A549 (cell line): ENCODE data around the gene C1orf87.

Source experiments
- CHD4 ChIP-seq: fragments of 200-600 bp; sonication (generic); IDR thresholded peaks from 2 replicates; pipeline ENCODE4 v1.6.1; 2016; ENCODE audit warnings: antibody characterized with exemption, mild to moderate bottlenecking, borderline replicate concordance
- EP300 ChIP-seq, 2 experiments: fragments of >200 bp; sonication (Bioruptor Twin); formaldehyde crosslinking; IDR thresholded peaks; 2 replicates in 1 of 2; 3 replicates in 1 of 2; pipeline ENCODE4 v1.6.1; 2016 to 2017
- ESRRA ChIP-seq: fragments of 150-350 bp; IDR thresholded peaks from 2 replicates; pipeline ENCODE4 v1.6.1; 2014; ENCODE audit warnings: mild to moderate bottlenecking, low read length, borderline replicate concordance
- JUN ChIP-seq, 2 experiments: fragments of >200 bp; sonication (Bioruptor Twin); formaldehyde crosslinking; IDR thresholded peaks; 2 replicates in 1 of 2; 3 replicates in 1 of 2; pipeline ENCODE4 v1.6.1; 2016 to 2017
- KDM1A ChIP-seq: fragments of 200-600 bp; sonication (generic); IDR thresholded peaks from 2 replicates; pipeline ENCODE4 v1.6.1; 2016; ENCODE audit warnings: low read depth, mild to moderate bottlenecking
- KDM5A ChIP-seq: fragments of 200-600 bp; sonication (generic); IDR thresholded peaks from 2 replicates; pipeline ENCODE4 v1.6.1; 2016; ENCODE audit warnings: antibody characterized with exemption, mild to moderate bottlenecking
- NFE2L2 ChIP-seq: fragments of 150-350 bp; conservative IDR thresholded peaks from 2 replicates; pipeline ENCODE4 v1.6.1; 2014; ENCODE audit warnings: low read length
- POLR2A ChIP-seq: IDR thresholded peaks from 2 replicates; pipeline ENCODE4 v1.6.1; 2012; ENCODE audit warnings: mild to moderate bottlenecking, low read length
- POLR2AphosphoS2 ChIP-seq: conservative IDR thresholded peaks from 2 replicates; pipeline ENCODE4 v1.6.1; 2012; ENCODE audit warnings: low read length, improper control_type of control experiment, inconsistent platforms
- RFX5 ChIP-seq: fragments of 450-650 bp; IDR thresholded peaks from 2 replicates; pipeline ENCODE4 v1.7.1; 2014; ENCODE audit warnings: antibody characterized with exemption, mild to moderate bottlenecking, moderate library complexity
- ZNF302 ChIP-seq: fragments of 250-450 bp; sonication (Bioruptor Pico); IDR thresholded peaks from 2 replicates; pipeline ENCODE4 v1.9.0; 2021; ENCODE audit warnings: inconsistent platforms, mild to moderate bottlenecking, moderate library complexity
- TF ChIP-seq, protein P1 (sequence below): fragments of >200 bp; sonication (Bioruptor Twin); formaldehyde crosslinking; IDR thresholded peaks from 3 replicates; pipeline ENCODE4 v1.5.1; 2016
- TF ChIP-seq, protein P2 (sequence below): fragments of 200-600 bp; sonication (generic); IDR thresholded peaks from 2 replicates; pipeline ENCODE4 v1.6.1; 2016; ENCODE audit warnings: antibody characterized with exemption, mild to moderate bottlenecking, moderate library complexity
- TF ChIP-seq, protein P3 (sequence below): fragments of 250-450 bp; sonication (Bioruptor Pico); IDR thresholded peaks from 2 replicates; pipeline ENCODE4 v1.5.0; 2021; ENCODE audit warnings: mild to moderate bottlenecking, moderate library complexity, borderline replicate concordance

DNA sequence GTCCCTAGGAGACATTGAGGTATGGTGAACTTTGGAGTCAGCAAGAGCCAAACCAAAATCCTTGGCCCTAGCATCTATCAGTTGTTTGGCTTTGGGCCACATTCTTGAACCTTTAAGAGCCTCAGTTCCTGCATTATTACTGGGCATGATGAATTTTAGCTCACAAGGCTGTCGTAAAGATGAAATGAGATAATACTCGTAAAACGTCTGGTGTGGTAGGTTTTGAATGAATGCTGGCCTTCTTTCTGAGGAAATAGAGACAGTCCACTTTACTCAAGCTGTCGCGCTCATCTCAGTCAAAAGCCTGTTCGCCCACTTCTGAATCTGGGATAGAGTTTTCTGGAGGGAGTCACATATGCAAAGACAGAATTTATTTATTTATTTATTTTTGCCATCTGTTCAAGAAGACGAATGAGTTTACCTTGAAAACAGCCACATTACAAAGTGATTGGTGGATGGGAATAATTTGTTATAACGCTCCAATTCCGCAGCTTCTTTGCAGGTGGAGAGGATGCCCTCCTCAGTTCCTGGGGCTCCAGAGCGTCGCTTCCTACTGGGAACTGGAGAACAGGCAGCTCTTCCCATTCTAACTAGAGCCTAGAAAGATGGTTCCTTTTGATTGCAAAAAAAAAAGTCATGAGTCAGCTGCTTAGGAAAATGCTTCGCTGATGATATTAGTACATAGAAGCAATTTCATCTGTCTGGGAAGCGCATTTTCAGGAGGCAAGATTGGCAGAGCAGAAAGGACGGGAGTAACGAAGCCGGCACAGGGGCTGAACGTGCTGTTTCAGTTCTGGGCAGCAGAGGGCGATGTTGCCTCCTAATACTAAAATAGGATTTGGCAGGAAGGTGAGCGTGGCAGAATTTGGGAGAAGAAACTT lies 97.1 kb downstream of the C1orf87 start:
- TF ChIP-seq, protein P1, sequence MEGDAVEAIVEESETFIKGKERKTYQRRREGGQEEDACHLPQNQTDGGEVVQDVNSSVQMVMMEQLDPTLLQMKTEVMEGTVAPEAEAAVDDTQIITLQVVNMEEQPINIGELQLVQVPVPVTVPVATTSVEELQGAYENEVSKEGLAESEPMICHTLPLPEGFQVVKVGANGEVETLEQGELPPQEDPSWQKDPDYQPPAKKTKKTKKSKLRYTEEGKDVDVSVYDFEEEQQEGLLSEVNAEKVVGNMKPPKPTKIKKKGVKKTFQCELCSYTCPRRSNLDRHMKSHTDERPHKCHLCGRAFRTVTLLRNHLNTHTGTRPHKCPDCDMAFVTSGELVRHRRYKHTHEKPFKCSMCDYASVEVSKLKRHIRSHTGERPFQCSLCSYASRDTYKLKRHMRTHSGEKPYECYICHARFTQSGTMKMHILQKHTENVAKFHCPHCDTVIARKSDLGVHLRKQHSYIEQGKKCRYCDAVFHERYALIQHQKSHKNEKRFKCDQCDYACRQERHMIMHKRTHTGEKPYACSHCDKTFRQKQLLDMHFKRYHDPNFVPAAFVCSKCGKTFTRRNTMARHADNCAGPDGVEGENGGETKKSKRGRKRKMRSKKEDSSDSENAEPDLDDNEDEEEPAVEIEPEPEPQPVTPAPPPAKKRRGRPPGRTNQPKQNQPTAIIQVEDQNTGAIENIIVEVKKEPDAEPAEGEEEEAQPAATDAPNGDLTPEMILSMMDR = peak; percentile 49
- TF ChIP-seq, protein P2, sequence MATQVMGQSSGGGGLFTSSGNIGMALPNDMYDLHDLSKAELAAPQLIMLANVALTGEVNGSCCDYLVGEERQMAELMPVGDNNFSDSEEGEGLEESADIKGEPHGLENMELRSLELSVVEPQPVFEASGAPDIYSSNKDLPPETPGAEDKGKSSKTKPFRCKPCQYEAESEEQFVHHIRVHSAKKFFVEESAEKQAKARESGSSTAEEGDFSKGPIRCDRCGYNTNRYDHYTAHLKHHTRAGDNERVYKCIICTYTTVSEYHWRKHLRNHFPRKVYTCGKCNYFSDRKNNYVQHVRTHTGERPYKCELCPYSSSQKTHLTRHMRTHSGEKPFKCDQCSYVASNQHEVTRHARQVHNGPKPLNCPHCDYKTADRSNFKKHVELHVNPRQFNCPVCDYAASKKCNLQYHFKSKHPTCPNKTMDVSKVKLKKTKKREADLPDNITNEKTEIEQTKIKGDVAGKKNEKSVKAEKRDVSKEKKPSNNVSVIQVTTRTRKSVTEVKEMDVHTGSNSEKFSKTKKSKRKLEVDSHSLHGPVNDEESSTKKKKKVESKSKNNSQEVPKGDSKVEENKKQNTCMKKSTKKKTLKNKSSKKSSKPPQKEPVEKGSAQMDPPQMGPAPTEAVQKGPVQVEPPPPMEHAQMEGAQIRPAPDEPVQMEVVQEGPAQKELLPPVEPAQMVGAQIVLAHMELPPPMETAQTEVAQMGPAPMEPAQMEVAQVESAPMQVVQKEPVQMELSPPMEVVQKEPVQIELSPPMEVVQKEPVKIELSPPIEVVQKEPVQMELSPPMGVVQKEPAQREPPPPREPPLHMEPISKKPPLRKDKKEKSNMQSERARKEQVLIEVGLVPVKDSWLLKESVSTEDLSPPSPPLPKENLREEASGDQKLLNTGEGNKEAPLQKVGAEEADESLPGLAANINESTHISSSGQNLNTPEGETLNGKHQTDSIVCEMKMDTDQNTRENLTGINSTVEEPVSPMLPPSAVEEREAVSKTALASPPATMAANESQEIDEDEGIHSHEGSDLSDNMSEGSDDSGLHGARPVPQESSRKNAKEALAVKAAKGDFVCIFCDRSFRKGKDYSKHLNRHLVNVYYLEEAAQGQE = no peak
- no peak for TF ChIP-seq NFE2L2
- TF ChIP-seq KDM5A = no peak
- TF ChIP-seq ZNF302 (CRISPR knock-in tag) = no peak
- TF ChIP-seq POLR2A = no peak
- TF ChIP-seq EP300 (IDR thresholded peaks at IDR 0.05) = no peak
- no peak for TF ChIP-seq RFX5
- no peak for TF ChIP-seq KDM1A
- no peak for TF ChIP-seq CHD4
- no peak for TF ChIP-seq ESRRA
- no peak for TF ChIP-seq POLR2AphosphoS2
- TF ChIP-seq, protein P3, sequence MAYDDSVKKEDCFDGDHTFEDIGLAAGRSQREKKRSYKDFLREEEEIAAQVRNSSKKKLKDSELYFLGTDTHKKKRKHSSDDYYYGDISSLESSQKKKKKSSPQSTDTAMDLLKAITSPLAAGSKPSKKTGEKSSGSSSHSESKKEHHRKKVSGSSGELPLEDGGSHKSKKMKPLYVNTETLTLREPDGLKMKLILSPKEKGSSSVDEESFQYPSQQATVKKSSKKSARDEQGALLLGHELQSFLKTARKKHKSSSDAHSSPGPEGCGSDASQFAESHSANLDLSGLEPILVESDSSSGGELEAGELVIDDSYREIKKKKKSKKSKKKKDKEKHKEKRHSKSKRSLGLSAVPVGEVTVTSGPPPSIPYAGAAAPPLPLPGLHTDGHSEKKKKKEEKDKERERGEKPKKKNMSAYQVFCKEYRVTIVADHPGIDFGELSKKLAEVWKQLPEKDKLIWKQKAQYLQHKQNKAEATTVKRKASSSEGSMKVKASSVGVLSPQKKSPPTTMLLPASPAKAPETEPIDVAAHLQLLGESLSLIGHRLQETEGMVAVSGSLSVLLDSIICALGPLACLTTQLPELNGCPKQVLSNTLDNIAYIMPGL (CRISPR knock-in tag) = no peak
- TF ChIP-seq JUN (IDR thresholded peaks at IDR 0.05) = no peak
